HG02852 (cell line): ENCODE measurements around the gene MRPL22.
"Not testable (repeated sequence)": the region's sequence is repeated elsewhere in the genome, so short reads cannot be mapped to it uniquely, and the experiment has no call there.

Experiments used
- ATAC-seq: cut with Tn5 transposase; IDR thresholded peaks from one replicate; pipeline ENCODE4 v1.9.1; 2021; ENCODE audit warnings: mild to moderate bottlenecking, moderate library complexity; ENCODE audit not compliant: unreplicated experiment

Gene MRPL22

GRCh38 chr5:154989626-154990025, 48.8 kb downstream of the MRPL22 start:
- no peak for ATAC-seq

- ATAC-seq = no peak
Observed at GRCh38 chr5:154993461-154993860, 52.6 kb downstream of the MRPL22 start.

- no peak for ATAC-seq
Observed at GRCh38 chr5:154995679-154996078, 54.8 kb downstream of the MRPL22 start.

- ATAC-seq = no peak
Observed at GRCh38 chr5:154997746-154998145, 56.9 kb downstream of the MRPL22 start.

- ATAC-seq = peak; percentile 79
Observed at GRCh38 chr5:154999865-155000264, 59.0 kb downstream of the MRPL22 start.

- ATAC-seq = no peak
Observed at GRCh38 chr5:155001523-155001922, 60.6 kb downstream of the MRPL22 start.

- ATAC-seq = not testable (repeated sequence)
Observed at GRCh38 chr5:155002722-155003121, 61.8 kb downstream of the MRPL22 start.

GRCh38 chr5:155004138-155004744, 63.4 kb downstream of the MRPL22 start:
- no peak for ATAC-seq

GRCh38 chr5:155006265-155006664, 65.4 kb downstream of the MRPL22 start:
- ATAC-seq = not testable (repeated sequence)

GRCh38 chr5:155008669-155009068, 67.8 kb downstream of the MRPL22 start:
- no peak for ATAC-seq

GRCh38 chr5:155010881-155011280, 70.0 kb downstream of the MRPL22 start:
- ATAC-seq = no peak

- no peak for ATAC-seq
Observed at GRCh38 chr5:155013526-155013925, 72.7 kb downstream of the MRPL22 start, which contains the start of gene KIF4B. KIF4B (plus strand) TSS chr5:155013755; CDS start chr5:155013860, 105 bp downstream.

- ATAC-seq = no peak
Observed at GRCh38 chr5:155015239-155015638, 74.4 kb downstream of the MRPL22 start.

GRCh38 chr5:155017610-155018009, 76.7 kb downstream of the MRPL22 start:
- ATAC-seq = peak; percentile 98
